Hepatocyte (in vitro differentiated cells): ENCODE data around the gene TTC27. TPM values are rescaled to one million over a fixed set of nuclear protein-coding genes. Genes with fewer than 3 reads are reported as not detected.

ENCODE experiments used
- DNase-seq: peaks from one replicate; pipeline ENCODE4 v3.0.0-alpha.2; 2016; ENCODE audit warnings: low spot score
- H2AFZ ChIP-seq: fragments of 200-600 bp; sonication (generic); 2 replicates; pipeline ENCODE4 v1.6.0; 2016; ENCODE audit warnings: antibody characterized with exemption, mild to moderate bottlenecking
- H3K27ac ChIP-seq: fragments of 200-600 bp; sonication (generic); 2 replicates; pipeline ENCODE4 v1.5.1; 2016; ENCODE audit warnings: mild to moderate bottlenecking
- H3K27me3 ChIP-seq: fragments of 200-600 bp; sonication (generic); 2 replicates; pipeline ENCODE4 v1.6.1; 2016
- H3K36me3 ChIP-seq: fragments of 200-600 bp; sonication (generic); replicated peaks from 2 replicates; pipeline ENCODE4 v1.5.1; 2016; ENCODE audit warnings: low read depth; ENCODE audit not compliant: insufficient read depth
- H3K4me1 ChIP-seq: fragments of 200-600 bp; sonication (generic); 2 replicates; pipeline ENCODE4 v1.5.1; 2016; ENCODE audit warnings: mild to moderate bottlenecking, moderate library complexity; ENCODE audit not compliant: insufficient read depth
- H3K4me2 ChIP-seq: fragments of 200-600 bp; sonication (generic); 2 replicates; pipeline ENCODE4 v1.6.0; 2016
- H3K4me3 ChIP-seq: fragments of 200-600 bp; sonication (generic); 2 replicates; pipeline ENCODE4 v1.5.1; 2016; ENCODE audit warnings: mild to moderate bottlenecking
- H3K79me2 ChIP-seq: fragments of 200-600 bp; sonication (generic); 2 replicates; pipeline ENCODE4 v1.6.0; 2017; ENCODE audit warnings: mild to moderate bottlenecking
- H3K9me2 ChIP-seq: fragments of 200-600 bp; sonication (generic); replicated peaks from 2 replicates; pipeline ENCODE4 v1.6.0; 2017; ENCODE audit warnings: mild to moderate bottlenecking; ENCODE audit not compliant: insufficient read depth
- H3K9me3 ChIP-seq: fragments of 200-600 bp; sonication (generic); 2 replicates; pipeline ENCODE4 v1.5.1; 2016; ENCODE audit warnings: low read depth, mild to moderate bottlenecking
- H4K20me1 ChIP-seq: fragments of 200-600 bp; sonication (generic); 2 replicates; pipeline ENCODE4 v1.6.0; 2016; ENCODE audit warnings: mild to moderate bottlenecking; ENCODE audit not compliant: insufficient read depth, poor library complexity, severe bottlenecking
- CTCF ChIP-seq: fragments of 200-600 bp; sonication (generic); IDR thresholded peaks from 2 replicates; pipeline ENCODE4 v1.5.1; 2016; ENCODE audit warnings: antibody characterized with exemption, mild to moderate bottlenecking; ENCODE audit not compliant: poor library complexity
- EZH2 ChIP-seq: fragments of 200-600 bp; sonication (generic); IDR thresholded peaks from 2 replicates; pipeline ENCODE4 v1.6.1; 2016; ENCODE audit warnings: antibody characterized with exemption, mild to moderate bottlenecking, borderline replicate concordance
- EZH2phosphoT487 ChIP-seq: fragments of 200-600 bp; sonication (generic); IDR thresholded peaks from one replicate; pipeline ENCODE4 v1.6.1; 2018; ENCODE audit warnings: antibody characterized with exemption, mild to moderate bottlenecking, low read depth, moderate library complexity; ENCODE audit not compliant: unreplicated experiment, severe bottlenecking
- WGBS: methylation state at CpG from one replicate; pipeline ENCODE4 v1.1.6; 2016; ENCODE audit warnings: low lambda C conversion rate; ENCODE audit errors: missing lambda C conversion rate; 5-methylcytosine and 5-hydroxymethylcytosine counted together
- polyA plus RNA-seq: library from polyadenylated mRNA; unstranded; fragments of >200 nt; fragmentation: Nextera tagmentation; extraction: Ambion mirVana; gene quantifications from 2 replicates; pipeline ENCODE4 v1.2.1, GENCODE V29; 2016
- total RNA-seq: library from RNA; depleted of rRNA; stranded (reverse); fragments of >200 nt; gene quantifications from 2 replicates; pipeline ENCODE4 v1.2.3, GENCODE V29; 2014

TTC27 gene
- total and polyA plus RNA-seq, 2 experiments from 2014 or later: 10.7 to 12.7 TPM

GRCh38 chr2:32847734-32848133 is 219.9 kb downstream of the TTC27 start:
- Histone ChIP-seq H3K9me2 (no peaks in the 10 kb centered on the region), H2AFZ (no peak overlapping the region), H3K4me1 (peaks cover 2% of the 10 kb centered on the region), H3K79me2 (no peaks in the 10 kb centered on the region), H3K36me3 (no peaks in the 10 kb centered on the region), H4K20me1 (no peaks in the 10 kb centered on the region), H3K27me3 (no peaks in the 10 kb centered on the region), H3K27ac (peak overlapping the region; percentile 48), H3K4me3 (no peak overlapping the region), H3K9me3 (no peaks in the 10 kb centered on the region), H3K4me2 (no peak overlapping the region)
- TF ChIP-seq CTCF (no peak), EZH2phosphoT487 (no peak), EZH2 (no peak)
- no peak for DNase-seq

- H4K20me1 ChIP-seq: no peaks in the 10 kb centered on the region
- H3K79me2 ChIP-seq: no peaks in the 10 kb centered on the region
- no peaks in the 10 kb centered on the region for H3K9me3 ChIP-seq
- H3K4me3 ChIP-seq: no peak overlapping the region
- TF ChIP-seq CTCF: no peak
- TF ChIP-seq EZH2phosphoT487: no peak
- no peak for TF ChIP-seq EZH2
- DNase-seq: no peak
- no peaks in the 10 kb centered on the region for H3K4me1 ChIP-seq
- no peaks in the 10 kb centered on the region for H3K27me3 ChIP-seq
- no peak overlapping the region for H3K4me2 ChIP-seq
- 92% methylated on average over 5 of the region's 5 CpGs for WGBS
- H3K9me2 ChIP-seq: no peaks in the 10 kb centered on the region
- H3K27ac ChIP-seq: no peak overlapping the region
- H3K36me3 ChIP-seq: no peaks in the 10 kb centered on the region
- H2AFZ ChIP-seq: no peak overlapping the region
These were observed 221.8 kb downstream of the TTC27 start for GRCh38 chr2:32849456-32850194.

GRCh38 chr2:32851777-32852439 is 224.1 kb downstream of the TTC27 start:
- Histone ChIP-seq H3K9me3 (no peaks in the 10 kb centered on the region), H3K27ac (peak overlapping the region; percentile 1), H3K27me3 (no peaks in the 10 kb centered on the region), H4K20me1 (no peaks in the 10 kb centered on the region), H3K9me2 (no peaks in the 10 kb centered on the region), H3K4me2 (no peak overlapping the region), H3K4me3 (no peak overlapping the region), H3K36me3 (no peaks in the 10 kb centered on the region), H3K79me2 (no peaks in the 10 kb centered on the region), H2AFZ (peak overlapping the region; percentile 9), H3K4me1 (no peaks in the 10 kb centered on the region)
- TF ChIP-seq EZH2phosphoT487 (no peak), CTCF (no peak), EZH2 (no peak)
- DNase-seq: no peak
- WGBS: 54% methylated on average over 4 of the region's 4 CpGs
